ENCODE data around the gene DPAGT1. TPM values are rescaled to one million over a fixed set of nuclear protein-coding genes. Genes with fewer than 3 reads are reported as not detected.
A peak's percentile ranks its signal among the peaks of the same experiment; 100 is the strongest.
"Not testable (repeated sequence)": the region's sequence is repeated elsewhere in the genome, so short reads cannot be mapped to it uniquely, and the experiment has no call there.

Gene DPAGT1
- polyA plus RNA-seq, 6 donors from 2014 or later: 29.7 to 61.6 (median 34.5) TPM

DNA sequence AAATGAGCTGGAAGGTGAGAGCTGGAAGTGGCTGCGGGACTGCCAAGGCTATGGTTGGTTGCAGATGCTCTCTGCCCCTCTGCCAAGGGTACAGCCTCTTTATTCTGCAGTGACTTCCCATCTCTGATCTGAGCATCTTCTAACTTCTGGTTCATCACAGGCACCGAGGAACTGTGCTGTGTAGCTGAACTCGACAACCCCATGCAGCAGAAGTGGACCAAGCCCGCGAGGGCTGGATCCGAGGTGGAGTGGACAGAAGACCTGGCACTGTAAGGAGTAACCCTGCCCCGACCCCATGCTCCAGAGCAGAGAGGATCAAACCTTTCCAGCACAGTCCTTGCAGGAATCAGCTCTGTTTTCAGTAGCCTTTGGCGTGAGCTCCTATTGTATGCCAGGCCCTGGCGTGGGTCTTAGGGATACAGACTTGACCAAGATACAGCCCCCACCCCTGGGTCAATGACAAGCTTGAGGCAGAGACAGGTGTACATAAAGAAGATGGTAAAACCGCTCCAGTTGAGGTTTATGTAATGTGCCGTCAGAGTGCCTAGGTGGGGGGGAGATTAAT lies 9.8 kb upstream of the DPAGT1 start:
- Mint-ChIP-seq H3K36me3 (peaks cover 10 to 12% of the 10 kb centered on the region in 2 donors), H3K27ac (no peak overlapping the region), H3K4me3 (peak overlapping the region in 2 of 8 donors; percentile 34 to 88), H3K4me1 (peaks cover 17 to 39% (median 32%) of the 10 kb centered on the region in 3 donors), H3K9me3 (no peaks in the 10 kb centered on the region), H3K27me3 (no peaks in the 10 kb centered on the region)
- no peak for DNase-seq
- no peak for ATAC-seq (ENCODE audit: low read depth in 2 of 2)

DNA sequence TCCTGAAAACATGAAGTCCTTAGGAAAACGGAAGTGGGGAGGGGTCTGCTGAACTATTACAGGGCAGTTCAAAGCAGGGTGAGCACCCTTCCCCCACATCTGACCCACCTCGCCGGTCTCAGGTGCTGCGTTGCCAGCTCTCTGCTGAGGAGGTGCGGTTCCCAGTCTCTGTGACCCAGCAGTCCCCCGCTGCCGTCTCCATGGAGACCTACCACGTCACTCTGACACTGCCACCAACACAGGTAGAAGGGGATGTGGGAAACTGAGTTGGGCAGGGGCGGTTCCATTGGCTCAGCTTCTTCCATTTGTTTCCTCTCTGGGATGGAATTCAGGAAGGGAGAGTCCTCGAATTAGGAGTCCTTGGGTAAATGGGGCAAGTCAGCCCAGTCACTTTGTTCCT lies 8.8 kb upstream of the DPAGT1 start:
- Mint-ChIP-seq H3K36me3 (peaks cover 10 to 11% of the 10 kb centered on the region in 2 donors), H3K9me3 (no peaks in the 10 kb centered on the region), H3K4me3 (peak overlapping the region in 2 of 8 donors; percentile 22 to 88), H3K4me1 (peaks cover 24 to 40% (median 31%) of the 10 kb centered on the region in 3 donors), H3K27me3 (no peaks in the 10 kb centered on the region), H3K27ac (peak overlapping the region in 1 of 6 donors; percentile 33)
- ATAC-seq (ENCODE audit: low read depth in 2 of 2): no peak
- no peak for DNase-seq

DNA sequence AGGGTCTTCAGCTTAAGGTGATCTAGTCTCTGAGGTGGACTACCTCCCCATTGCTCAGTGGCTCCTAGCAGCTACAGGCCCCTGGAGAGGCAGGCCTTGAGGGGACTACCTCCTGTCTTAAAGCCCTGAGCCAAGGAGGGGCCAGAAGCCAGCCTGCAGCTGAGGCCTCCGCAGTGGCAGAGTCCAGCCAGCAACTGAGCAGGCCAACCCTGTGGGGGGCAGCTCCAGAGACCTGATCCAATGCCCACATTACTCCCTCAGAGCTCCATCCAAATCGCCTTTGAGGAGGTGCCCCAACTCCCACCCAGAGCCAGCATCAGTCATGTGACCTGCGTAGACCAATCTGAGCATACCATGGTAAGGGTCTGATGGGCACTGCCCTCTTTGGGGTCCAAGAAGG lies 8.2 kb upstream of the DPAGT1 start:
- Mint-ChIP-seq H3K4me1 (peaks cover 27 to 36% (median 27%) of the 10 kb centered on the region in 3 donors), H3K4me3 (peak overlapping the region in 2 of 8 donors; percentile 88), H3K36me3 (peaks cover 6 to 10% of the 10 kb centered on the region in 2 donors), H3K9me3 (no peaks in the 10 kb centered on the region), H3K27me3 (no peaks in the 10 kb centered on the region), H3K27ac (no peak overlapping the region)
- no peak for DNase-seq
- no peak for ATAC-seq (ENCODE audit: low read depth in 2 of 2)

DNA sequence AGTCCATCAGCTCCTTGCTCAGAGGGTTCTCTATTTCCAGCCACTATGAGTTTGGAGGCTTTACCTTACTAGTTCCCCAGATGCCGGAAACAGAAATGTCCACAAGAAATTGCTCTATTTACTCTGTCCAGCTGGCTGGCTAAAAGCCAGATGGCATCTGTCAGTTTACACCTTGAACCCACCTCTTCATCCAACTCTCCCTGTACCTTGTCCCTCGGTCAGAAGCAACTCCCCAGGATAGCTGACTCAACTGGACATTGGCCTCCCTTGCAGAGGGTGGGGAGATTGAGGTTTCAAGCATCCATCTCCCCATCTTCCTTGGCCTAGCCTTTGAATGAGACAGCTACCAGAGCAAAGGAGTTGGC lies 7.2 kb upstream of the DPAGT1 start:
- H3K4me1 Mint-ChIP-seq: peaks cover 30 to 39% (median 31%) of the 10 kb centered on the region in 3 donors
- no peaks in the 10 kb centered on the region for H3K9me3 Mint-ChIP-seq
- ATAC-seq (ENCODE audit: low read depth in 2 of 2) (no peak), DNase-seq (no peak)
- H3K27ac Mint-ChIP-seq: peak overlapping the region in 2 of 6 donors; percentile 47 to 82
- no peaks in the 10 kb centered on the region for H3K27me3 Mint-ChIP-seq
- peak overlapping the region; percentile 78 to 93 (median 88) for H3K4me3 Mint-ChIP-seq
- H3K36me3 Mint-ChIP-seq: peaks cover 6 to 10% of the 10 kb centered on the region in 2 donors

DNA sequence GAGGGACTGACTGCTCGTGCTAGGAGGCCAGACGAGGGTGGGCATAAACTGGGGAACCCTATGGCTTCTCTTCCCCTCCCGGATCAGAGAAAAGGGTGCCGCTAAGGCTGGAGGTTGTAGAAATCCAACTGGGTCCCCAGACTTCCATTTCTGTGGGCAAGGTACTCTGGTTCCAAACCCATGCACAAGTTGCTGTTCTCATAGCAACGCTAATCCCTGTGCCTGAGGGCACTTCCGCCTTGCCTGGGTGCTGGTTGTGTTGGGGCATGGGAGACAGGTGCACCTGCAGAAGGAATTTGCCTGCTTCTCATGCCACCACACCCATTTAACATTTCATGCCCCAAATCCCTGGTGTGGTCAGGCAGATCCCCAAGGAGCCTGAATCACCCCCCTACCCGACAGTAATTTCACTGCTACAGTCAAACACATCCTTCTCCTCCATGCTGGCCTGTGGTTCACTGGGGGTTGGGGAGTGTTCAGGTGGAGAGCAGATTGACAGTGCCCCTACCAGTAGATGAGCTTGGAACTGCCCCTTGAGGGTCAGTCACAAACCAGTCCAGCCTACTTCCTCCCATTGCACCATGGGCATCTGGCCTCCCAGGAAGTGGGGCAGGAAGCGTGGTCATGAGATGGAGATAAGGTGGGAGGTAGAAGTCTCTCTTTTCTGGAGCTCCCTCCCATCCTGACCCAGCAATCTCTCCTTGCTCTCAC lies 6.6 kb upstream of the DPAGT1 start:
- peaks cover 6 to 10% of the 10 kb centered on the region in 2 donors for H3K36me3 Mint-ChIP-seq
- peaks cover 32 to 44% (median 33%) of the 10 kb centered on the region in 3 donors for H3K4me1 Mint-ChIP-seq
- DNase-seq: no peak
- no peak for ATAC-seq (ENCODE audit: low read depth in 2 of 2)
- H3K27me3 Mint-ChIP-seq: no peaks in the 10 kb centered on the region
- H3K9me3 Mint-ChIP-seq: no peaks in the 10 kb centered on the region
- peak overlapping the region in 3 of 6 donors; percentile 36 to 82 (median 64) for H3K27ac Mint-ChIP-seq
- H3K4me3 Mint-ChIP-seq: peak overlapping the region; percentile 78 to 93 (median 88)

DNA sequence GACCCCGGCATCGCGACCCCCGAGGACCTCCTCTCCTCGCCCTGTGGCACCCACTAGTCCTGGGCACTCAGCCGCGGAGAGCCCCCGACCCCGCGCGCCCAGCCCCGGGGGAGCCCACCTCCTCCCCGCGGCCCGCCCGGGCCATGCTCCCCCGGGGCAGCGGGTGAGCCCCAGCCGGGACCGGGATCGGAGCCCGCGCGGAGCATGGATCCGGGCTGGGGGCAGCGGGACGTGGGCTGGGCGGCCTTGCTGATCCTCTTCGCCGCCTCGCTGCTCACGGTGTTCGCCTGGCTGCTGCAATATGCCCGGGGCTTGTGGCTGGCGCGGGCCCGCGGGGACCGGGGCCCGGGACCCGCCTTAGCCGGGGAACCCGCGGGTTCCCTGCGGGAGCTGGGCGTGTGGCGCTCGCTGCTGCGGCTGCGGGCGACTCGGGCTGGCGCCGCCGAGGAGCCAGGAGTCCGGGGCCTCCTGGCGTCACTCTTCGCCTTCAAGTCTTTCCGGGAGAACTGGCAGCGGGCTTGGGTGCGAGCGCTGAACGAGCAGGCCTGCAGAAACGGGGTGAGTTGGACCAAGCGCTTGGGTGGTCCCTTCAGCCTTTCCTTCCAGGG lies 6.0 kb upstream of the DPAGT1 start:
- H3K9me3 Mint-ChIP-seq: no peaks in the 10 kb centered on the region
- peak overlapping the region; percentile 88 to 96 (median 92) for H3K4me3 Mint-ChIP-seq
- H3K27me3 Mint-ChIP-seq: no peaks in the 10 kb centered on the region
- DNase-seq (no peak), ATAC-seq (ENCODE audit: low read depth in 2 of 2) (peak; percentile 9 to 13)
- H3K27ac Mint-ChIP-seq: peak overlapping the region in 2 of 6 donors; percentile 36 to 42
- peaks cover 32 to 48% (median 33%) of the 10 kb centered on the region in 3 donors for H3K4me1 Mint-ChIP-seq
- H3K36me3 Mint-ChIP-seq: peaks cover 6 to 10% of the 10 kb centered on the region in 2 donors

DNA sequence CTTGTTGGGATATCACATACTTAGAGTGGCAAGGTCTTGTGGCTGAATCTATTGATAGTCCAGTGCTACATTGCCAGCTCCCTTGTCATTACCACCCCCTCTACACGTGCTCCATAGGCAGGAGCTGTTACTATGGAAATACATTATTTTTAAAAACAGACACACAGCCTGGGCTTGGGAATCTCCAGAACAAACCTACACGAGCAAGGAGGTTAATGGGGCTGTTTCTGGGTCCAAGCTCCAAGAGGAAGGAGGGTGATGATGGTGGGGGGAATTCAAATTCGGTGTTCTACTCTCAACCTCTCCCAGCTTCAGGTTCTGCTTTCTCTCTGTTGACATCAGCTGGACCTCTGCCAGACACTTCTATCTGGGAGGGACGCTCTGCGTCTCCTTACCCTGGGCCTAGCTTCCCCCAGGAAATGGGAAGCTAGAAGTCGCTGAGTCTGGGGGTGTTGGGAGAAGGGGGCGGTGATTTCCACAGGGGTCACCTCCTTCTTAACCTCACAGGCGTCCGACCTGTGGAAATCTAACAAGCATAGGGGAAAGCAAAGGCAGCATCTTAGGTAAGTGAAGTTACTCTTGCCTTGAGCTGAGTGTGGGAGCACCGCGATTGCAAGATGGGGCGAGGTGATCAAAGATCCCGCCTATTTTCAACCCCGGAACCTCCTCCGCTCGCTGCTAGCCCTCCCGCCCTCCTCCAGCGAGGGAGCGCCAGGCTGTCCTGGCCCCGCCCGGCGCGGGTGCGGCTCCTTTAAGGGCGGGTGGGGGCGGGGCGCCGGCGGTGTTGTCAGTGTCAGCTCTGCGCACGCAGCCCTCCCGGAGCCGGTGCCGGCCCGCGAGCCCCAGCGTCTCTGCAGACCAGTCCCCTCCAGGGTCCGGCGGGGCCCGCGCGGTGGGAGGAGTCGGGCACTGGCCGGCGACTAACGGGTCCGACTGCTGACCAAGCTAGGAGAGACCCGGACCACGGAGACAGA lies 5.2 kb upstream of the DPAGT1 start, which contains the start of gene C2CD2L:
Gene C2CD2L, plus strand, starts transcription at position 781 of the 974 bp plus-strand sequence. CDS start 398 bp downstream, outside the sequence.
- Mint-ChIP-seq H3K4me1 (peaks cover 32 to 54% (median 39%) of the 10 kb centered on the region in 3 donors), H3K4me3 (peak within 1 kb of the TSS; percentile 88 to 96 (median 94)), H3K27ac (peak within 1 kb of the TSS; percentile 75 to 97 (median 96)), H3K9me3 (no peaks in the 10 kb centered on the region), H3K36me3 (peaks cover 5 to 6% of the 10 kb centered on the region in 2 donors), H3K27me3 (no peaks in the 10 kb centered on the region)
- DNase-seq: peak; percentile 80
- ATAC-seq (ENCODE audit: low read depth in 2 of 2): peak; percentile 88 to 89

DNA sequence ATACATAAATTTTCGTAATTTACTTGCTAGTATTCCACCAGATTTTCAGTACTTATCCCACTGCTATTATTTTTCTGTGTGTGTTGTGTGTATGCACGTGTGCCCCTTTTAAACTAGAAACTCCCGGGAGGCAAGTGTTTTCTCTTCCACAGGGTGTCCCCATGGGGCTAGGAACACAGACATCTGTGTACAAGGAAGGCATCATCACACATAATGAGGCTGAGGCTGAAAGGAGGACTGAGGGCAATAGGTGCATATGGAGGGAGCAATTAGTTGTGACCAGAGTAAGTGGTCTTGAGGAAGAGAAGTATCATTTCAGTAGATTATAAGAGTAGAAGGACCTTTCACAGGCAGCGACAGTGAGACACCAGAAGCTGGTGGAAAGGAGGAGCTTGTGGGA lies 2.1 kb upstream of the DPAGT1 start:
- no peak for ATAC-seq (ENCODE audit: low read depth in 2 of 2)
- no peak for DNase-seq
- peak overlapping the region in 3 of 6 donors; percentile 54 to 86 (median 66) for H3K27ac Mint-ChIP-seq
- peak overlapping the region in 7 of 8 donors; percentile 61 to 94 (median 78) for H3K4me3 Mint-ChIP-seq
- no peaks in the 10 kb centered on the region for H3K27me3 Mint-ChIP-seq
- peaks cover 0 to under 1% of the 10 kb centered on the region in 2 donors for H3K36me3 Mint-ChIP-seq
- H3K9me3 Mint-ChIP-seq: no peaks in the 10 kb centered on the region
- H3K4me1 Mint-ChIP-seq: peaks cover 45 to 55% (median 50%) of the 10 kb centered on the region in 3 donors

DNA sequence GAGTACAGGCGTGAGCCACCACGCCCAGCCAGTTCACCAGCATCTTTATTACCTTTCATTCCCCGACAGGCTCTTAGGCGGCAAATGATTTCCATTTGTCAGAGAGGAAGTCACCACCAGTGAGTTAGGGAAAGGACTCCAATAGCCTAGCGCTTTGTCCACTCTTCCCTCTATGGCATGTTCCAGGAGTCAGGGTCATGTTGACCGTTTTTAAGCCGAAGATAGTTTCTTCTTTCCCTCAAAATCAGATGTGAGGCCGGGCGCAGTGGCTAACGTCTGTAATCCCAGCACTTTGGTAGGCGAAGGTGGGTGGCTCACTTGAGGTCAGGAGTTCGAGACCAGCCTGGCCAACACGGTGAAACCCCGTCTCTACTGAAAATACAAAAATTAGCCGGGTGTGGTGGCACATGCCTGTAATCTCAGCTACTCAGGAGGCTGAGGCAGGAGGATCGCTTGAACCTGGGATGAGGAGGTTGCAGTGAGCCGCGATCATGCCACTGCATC lies 1.6 kb upstream of the DPAGT1 start:
- Mint-ChIP-seq H3K4me3 (peak overlapping the region; percentile 74 to 100 (median 96)), H3K27ac (peak overlapping the region in 2 of 6 donors; percentile 34 to 47), H3K4me1 (peaks cover 41 to 51% (median 50%) of the 10 kb centered on the region in 3 donors)
- not testable (repeated sequence) for H3K9me3 Mint-ChIP-seq; DNase-seq; H3K36me3 Mint-ChIP-seq; H3K27me3 Mint-ChIP-seq; ATAC-seq (ENCODE audit: low read depth in 2 of 2)

DNA sequence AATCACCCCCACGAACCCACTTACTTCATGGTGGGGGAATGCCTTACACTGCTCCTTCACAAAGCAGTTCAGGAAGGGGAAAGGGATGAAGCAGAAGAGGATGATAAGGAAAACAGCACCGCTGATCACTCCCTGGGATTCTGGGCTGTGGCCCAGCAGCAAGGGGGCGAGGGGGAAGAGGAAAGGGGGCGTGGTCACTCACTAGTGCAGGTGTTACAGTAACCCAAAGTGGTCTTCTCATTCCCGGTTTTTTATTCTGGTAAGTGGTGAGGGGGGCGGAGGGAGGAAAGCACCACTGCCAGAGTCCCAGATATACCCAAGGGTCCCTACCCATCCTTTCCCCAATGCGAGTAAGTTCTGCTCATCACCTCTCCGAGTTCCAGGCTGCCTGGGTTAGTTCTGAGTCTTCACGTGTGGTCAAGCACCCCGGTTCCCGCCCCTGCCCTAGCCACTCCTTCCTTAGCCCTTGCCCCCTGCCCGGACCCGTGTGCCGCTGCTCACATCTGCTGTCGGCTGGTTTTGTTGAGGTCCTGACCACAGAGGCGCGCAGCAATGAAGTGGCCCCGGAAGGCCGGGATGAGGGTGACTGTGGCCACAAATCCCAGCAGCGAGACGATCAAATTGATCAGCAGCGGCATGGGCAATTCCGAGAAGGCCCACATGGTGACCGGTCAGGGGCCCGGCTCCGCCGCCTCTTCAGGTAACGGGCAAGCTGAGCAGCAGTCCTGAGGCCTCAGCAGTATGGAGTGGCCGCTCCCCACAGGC lies 477 bp downstream of the DPAGT1 start:
- peak overlapping the region; percentile 87 to 100 (median 96) for H3K4me3 Mint-ChIP-seq
- no peak for ATAC-seq (ENCODE audit: low read depth in 2 of 2)
- H3K9me3 Mint-ChIP-seq: no peaks in the 10 kb centered on the region
- peaks cover 40 to 61% (median 54%) of the 10 kb centered on the region in 3 donors for H3K4me1 Mint-ChIP-seq
- peaks cover 7 to 16% of the 10 kb centered on the region in 2 donors for H3K36me3 Mint-ChIP-seq
- peak overlapping the region in 5 of 6 donors; percentile 95 to 99 (median 98) for H3K27ac Mint-ChIP-seq
- no peaks in the 10 kb centered on the region for H3K27me3 Mint-ChIP-seq
- DNase-seq: no peak

DNA sequence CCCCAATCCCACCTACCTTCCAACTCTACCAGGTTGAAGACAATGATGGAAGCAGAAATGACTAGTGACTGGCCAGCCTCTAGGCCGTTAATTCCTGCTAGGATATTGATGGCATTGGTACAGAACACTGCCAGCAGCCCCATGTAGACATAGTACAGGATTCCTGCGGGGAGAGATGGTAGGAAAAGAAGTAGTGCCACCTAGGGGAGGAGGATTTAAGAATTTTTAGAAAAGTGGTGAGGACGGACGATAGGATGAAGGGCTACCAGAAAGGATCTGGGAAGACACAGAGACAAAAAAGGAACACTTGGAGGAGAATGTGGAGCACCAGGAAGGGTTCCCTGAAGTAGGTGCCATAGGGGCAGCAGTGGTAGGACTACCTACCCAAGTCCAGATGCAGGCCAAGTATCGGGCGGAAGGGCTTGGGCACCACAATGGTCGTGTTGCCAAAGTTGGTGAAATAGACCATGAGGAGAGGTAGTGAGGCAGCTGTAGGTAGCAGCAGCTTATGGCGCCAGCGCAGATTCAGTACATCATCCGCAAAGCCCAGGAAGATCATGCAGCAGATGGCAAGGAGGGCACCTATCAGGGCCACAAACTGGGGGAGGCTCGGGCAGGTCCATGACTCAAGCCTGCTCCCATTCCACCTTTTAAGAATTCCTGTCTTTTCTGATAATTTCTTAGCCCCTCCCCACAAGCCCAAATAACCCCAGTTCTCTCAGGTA lies 1.2 kb downstream of the DPAGT1 start:
- no peak for ATAC-seq (ENCODE audit: low read depth in 2 of 2)
- H3K4me1 Mint-ChIP-seq: peaks cover 40 to 64% (median 53%) of the 10 kb centered on the region in 3 donors
- H3K36me3 Mint-ChIP-seq: peaks cover 7 to 16% of the 10 kb centered on the region in 2 donors
- H3K27me3 Mint-ChIP-seq: no peaks in the 10 kb centered on the region
- peak overlapping the region in 2 of 6 donors; percentile 80 to 82 for H3K27ac Mint-ChIP-seq
- H3K4me3 Mint-ChIP-seq: peak overlapping the region; percentile 87 to 100 (median 96)
- H3K9me3 Mint-ChIP-seq: no peaks in the 10 kb centered on the region
- no peak for DNase-seq

Measured in naive B cell (primary cell).